ENCODE results near the gene GFRAL.

Gene GFRAL

DNA sequence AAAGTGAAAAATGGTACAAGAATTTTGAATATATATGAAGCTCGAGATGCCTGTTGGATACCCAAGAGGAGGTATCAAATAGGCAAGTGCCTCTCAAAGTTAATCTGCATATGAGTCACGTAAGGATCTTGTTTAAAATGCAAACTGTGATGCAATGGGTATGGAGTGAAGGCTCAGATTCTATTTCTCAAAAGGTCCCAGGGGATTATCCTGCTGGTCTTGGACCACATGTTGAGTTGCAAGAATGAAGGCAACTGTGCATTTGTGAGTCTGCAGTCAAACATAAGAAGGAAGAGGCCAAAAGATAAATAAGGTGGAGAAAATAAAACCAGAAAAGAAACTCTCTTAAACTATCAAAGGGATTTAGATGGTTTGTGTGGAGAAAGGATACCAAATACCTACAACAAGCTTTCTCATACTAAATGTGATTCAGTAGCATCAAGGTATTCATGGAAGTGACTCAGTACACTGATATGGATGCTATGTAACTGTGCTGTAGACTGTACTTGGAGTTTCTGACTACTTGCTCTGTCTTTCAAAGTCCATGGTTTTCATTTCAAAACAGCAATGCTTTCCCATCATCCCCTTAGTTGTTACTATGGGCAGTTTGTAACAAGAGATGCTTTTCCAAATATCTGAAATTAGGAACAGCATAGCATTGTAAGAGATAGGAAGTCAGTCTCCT, 106.3 kb downstream of the GFRAL start:
- in situ Hi-C loops (cut with MboI; ENCODE audit: low sequenced_read_pairs) = no loop called here

DNA sequence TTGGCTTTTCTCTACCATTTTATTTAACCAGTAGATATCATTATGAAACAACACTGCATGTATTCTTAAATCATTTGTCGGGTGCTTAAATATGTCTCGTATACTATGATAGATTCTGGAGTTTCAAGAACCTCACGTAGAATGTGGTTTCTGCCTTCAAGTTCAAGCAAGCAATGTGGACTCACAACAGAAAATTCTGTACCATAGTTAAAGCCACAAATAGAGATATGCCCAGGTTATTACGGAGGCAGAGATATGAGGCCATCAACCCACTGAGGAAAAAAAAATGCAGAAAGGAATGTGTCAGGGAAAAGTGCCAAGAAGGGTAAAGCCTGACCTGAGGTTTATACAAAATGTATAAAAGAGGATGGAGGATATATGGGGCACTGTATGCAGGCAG, 109.9 kb downstream of the GFRAL start:
- in situ Hi-C loops (cut with MboI; ENCODE audit: low sequenced_read_pairs) = no loop called here

DNA sequence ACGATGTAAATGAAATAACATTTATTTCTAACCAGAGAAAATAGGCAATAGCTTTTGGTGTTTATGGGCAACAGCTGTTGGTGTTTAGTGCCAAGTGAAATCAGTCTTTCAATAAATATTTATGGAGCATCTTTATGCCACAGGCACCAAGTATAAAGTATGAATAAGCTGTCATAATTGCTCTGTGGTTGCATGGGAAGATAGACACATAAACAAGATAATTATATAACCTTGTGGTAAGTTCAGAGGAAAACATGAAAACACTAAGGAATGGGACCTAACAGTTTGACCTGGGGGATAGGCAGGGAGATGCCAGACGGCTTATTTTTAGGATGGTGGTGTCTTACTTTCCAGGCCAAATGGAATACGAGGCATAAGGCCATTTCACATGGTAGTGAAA, 110.9 kb downstream of the GFRAL start:
- in situ Hi-C loops (cut with MboI; ENCODE audit: low sequenced_read_pairs) = no loop called here

DNA sequence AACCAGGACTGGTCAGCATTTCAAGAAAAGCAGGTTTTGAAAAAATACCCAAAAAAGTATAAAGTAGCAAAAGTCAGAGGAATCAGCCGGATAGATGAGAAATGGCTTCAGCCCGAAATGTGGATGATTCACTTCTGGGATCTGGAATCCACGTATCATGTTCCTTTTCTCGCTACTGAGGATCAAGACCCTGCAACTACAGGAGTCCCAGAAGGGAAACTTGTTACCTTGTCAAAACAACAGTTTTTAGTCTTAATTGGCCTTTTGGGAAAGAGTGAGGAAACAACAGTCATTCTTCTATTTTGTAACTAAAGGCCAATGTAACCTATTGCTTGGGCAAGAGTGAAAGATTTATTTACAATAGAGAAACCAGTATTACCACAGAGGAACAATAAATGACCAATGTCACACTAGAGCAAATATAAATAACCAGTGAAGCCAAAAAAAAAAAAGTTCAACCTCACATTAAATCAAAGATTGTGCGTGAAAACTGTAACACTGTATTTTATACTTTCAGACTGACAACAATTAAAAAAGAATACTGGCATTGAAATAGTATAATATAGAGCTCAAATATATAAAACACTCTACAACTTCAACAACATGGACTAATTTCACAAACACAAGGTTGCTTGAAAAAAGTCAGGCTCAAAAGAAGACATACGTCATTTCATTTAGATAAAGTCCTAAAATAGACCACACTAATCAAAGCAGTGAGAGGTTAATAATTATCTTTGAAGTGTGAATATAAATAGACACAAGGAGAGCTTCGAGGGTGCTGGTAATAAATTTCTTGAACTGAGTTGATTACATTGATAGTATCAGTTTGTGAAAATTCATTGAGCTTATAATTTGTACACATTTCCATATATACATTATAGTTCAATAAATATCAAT, 116.2 kb downstream of the GFRAL start:
- in situ Hi-C loops (cut with MboI; ENCODE audit: low sequenced_read_pairs) = no loop called here

DNA sequence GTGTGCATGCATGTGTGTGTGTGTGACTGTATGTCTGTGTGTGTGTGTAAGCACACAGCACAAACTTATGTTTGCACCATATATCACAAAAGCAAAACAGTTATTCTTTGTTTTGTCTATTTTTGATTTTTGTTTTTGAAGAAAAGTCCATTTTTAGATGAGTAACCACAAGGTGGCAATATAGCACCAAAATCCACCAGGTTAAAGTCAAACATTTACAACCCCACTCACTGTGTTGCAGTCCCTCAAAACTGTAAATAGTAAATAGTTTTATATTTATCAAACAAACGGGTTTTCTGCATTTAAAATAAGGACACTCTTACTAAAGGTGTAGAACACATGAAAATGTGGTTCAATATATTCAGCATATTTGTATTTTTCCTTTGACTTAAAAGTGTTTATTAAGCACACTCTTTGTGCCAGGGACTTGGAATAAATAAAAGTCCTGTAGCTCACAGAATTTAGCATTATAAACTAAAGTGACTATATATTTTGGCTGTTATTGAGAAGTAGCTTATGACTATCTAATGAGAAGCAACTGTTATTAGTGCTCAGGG, 118.5 kb downstream of the GFRAL start:
- in situ Hi-C loops (cut with MboI; ENCODE audit: low sequenced_read_pairs) = no loop called here

DNA sequence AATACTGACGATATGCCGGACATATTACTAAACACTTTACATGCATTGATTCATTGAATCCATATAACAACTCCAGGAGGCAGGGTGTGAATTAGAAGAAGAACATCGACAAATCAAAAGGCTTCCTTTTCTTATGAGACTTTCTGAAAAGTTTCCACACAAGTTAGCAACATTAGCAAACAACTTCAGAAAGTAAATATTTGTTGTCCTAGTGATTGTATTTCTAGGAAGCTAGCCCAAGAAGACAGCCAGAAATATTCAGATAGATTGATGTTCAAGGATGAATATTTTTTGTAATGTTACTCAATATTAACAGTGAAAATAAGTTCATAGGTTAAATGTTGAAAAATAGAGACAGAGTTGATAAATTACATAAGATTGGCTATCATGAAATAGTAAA, 120.6 kb downstream of the GFRAL start:
- in situ Hi-C loops (cut with MboI; ENCODE audit: low sequenced_read_pairs) = no loop called here

DNA sequence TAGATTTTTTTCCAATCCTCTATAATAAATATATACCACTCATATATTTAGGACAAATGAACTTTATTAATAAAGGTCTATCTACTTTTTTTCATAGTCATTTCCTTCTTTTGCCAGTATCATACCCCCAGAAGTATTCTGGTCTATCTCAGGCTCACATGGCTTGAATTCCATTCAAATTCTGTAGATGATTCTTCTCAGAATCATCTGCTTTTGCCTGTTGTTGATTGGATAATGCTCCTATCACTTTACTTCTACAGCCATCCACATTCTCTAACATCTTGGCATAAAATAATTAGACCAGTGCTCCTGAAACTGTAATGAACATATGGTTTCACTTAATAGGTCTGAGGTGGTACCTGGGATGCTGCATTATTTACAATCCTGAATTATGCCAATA, 121.2 kb downstream of the GFRAL start:
- in situ Hi-C loops (cut with MboI; ENCODE audit: low sequenced_read_pairs) = no loop called here

DNA sequence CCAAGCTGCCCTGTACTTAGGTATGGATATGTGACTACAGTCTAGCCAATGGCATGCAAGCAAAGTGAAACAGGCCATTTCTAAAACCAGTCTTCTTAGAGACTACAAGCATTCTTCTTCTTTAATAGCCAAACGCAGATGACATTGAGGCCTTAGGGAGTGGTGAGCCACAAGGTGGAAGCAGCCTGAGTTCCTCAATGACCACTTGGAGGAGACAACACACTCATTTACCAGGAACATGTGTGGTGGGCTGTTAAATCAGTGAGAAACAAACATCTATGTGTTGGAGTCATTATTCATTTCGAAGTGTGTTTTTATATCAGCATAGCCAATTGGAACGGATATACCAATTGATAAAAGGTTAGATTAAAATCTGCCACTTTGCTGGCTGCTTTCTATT, 122.0 kb downstream of the GFRAL start:
- in situ Hi-C loops (cut with MboI; ENCODE audit: low sequenced_read_pairs) = no loop called here

DNA sequence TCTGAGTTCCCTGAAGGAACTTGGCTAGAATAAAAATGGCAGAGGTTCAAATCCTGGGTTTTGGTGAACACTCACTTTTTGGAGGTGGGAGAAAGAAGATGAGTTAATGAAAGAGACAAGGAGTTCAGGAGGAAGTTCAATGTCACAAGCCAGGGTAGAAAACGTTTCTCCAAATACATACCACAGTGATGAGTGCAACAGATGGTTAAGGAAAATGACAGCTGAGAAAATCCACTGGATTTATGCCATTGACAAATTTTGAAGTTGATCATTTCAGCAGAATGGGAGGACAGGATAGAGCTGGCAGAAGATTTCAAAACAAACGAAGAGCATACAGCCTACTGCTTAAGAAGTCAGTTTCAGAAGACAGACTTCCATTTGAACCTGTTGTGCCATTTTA, 122.7 kb downstream of the GFRAL start:
- in situ Hi-C loops (cut with MboI; ENCODE audit: low sequenced_read_pairs) = no loop called here
